Kidney capillary endothelial cell (primary cell): ENCODE data around the gene GABARAPL1.

Experiments
- DNase-seq: peaks from one replicate; pipeline ENCODE4 v3.0.0-alpha.2; 2018; ENCODE audit warnings: low spot score

Gene GABARAPL1

DNA sequence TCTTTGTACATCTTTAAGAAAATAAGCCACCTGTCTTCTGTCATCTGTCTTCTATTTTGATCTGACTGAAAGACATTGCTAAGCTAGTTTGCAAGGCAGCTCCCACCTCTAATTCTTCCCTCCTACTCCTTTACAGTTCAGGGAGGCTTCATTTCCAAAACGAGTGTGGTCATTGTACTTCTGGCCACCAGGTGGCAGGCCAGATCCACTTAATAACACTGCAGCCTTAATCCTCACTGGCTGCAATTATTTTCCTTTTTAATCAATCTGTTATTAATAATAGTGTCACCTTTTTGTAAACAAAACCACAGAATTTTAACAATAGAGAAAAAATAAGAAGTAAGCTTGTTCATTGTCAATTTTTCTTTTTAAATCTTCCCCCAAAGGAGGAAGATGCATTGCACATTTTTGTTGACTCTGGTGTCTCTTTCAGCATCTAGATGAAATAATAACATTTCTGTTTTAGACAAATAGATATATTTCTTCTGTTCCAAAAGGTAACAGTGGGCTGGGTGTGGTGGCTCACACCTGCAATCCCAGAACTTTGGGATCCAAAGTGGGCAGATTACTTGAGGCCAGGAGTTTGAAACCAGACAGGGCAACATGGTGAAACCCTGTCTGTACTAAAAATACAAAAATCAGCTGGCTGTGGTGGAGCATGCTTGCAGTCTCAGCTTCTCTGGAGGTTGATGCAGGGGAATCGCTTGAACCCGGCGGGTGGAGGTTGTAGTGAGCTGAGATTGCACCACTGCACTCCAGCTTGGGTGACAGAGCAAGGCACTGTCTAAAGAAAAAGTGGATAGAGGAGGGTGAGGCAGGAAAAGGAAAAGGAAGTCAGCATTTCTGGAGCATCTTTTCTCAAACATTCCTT is 23.3 kb downstream of the GABARAPL1 start:
- DNase-seq, result peak; percentile 39

DNA sequence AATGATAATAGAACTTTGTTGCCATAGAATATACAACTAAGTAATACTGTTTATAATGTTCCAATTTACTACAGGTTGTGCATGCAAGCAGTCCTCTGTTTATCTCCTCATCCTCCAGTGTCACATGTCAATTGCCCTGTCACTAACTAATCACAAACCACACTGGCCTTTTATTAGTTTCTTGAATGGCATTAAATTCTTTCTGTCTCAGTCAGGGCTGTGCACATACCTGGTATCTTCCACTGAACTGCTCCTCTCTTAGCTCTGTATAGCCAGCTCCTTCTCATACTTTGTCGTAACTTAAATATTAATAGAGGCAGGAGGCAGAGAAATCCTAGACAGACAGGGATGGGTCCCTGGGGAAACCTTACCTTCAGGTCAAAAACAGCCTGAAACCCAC is 24.0 kb downstream of the GABARAPL1 start:
- DNase-seq, result no peak

DNA sequence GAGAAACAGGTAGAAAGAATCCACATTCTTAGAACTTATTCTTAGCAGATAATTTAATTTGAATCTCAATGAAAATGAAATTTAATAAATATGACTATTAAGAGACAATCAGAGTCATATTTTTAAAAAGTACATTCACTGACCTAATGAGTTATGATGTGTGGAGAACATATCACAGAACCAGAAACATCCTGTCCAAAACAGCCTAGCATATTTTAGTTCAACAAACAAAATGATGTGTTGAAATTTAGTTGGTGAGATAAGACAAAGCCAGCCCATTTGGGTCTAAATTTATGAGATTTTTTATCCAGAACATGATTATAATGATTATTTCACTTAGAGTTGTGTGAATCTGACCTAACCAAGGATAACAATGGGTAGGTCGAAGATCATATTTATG is 25.8 kb downstream of the GABARAPL1 start:
- DNase-seq, result no peak

DNA sequence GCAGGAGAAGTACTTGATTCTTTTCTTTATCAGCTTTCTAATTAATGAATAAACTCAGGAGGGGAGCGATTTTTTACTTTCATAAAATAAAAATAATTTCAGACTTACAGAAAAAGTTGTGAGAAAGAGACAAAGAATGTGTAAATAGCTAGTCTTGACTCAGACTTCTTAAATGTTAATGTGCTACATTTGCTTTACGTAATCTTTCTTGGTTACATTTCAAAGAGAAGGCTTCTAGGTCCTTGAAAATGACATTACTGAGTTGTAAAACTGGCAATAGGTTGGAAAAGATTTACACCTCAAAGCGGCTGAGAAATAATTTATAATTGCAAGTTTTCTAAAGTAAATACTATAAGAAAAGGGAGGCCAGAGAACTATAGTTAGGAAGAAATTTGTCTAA is 28.6 kb downstream of the GABARAPL1 start:
- no peak for DNase-seq

DNA sequence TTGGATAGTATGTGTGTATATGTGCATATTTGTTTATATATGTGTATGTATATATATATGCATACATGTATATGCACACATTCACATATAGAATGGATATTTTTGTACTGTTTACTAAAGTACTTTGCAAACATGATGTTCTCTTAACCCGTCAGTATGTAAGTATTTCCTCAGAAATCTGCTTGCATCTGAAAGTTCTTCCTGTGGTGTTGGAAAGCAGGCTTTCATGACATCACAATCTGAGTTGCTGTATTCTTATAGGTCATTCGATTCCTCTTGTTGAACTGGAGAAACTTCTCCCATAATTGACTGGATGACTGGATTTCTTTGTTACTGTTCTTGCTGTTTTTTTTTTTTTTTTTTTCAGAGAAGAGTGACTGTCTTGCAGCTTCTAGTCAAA is 29.1 kb downstream of the GABARAPL1 start:
- no peak for DNase-seq

DNA sequence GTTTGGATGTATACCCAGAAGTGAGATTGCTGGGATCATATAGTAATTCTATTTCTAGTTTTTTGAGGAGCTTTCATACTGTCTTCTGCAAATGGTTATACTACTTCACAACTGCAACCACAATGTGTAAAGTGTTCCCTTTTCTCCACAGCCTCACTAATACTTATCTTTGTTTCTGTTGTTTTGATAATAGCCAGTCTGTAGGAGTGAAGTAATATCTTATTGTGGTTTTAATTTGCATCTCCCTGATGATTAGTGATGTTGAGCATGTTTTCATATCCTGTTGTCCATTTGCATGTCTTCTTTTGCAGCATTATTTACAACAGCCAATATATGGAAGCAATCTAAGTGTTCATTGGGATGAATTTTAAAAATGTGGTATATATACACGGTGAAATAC is 29.9 kb downstream of the GABARAPL1 start:
- no peak for DNase-seq

DNA sequence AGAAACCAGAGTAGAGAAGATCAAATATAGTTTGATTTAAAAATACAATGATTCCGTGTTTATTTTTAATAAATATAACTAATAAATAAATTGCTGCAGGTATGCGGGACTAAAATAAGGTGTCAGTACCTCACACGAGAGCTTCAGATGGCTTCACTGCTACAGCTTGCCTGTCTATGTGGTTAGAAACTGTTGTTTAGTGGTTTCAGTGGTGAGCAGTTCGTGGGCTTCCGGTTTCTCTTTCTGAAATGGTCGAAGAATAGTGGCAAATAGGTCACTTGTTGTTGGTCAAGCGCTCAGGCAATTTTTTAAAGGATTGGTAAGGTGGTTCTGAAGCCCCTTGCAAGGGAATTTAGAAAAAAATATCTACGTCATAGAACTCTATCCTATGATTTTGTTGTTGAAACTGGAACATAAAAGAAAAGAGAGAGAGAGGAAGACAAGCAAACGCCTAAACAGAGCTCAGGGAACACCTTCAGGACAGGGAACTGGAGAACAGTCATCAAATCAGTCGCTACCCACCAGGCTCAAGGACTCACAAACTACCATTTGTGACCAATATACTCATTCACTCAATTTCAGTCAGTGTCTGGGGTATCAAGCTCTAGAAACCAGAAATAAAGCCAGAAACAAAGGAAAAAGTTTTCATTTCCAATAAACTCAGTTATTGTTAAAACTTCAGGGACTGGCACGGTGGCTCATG is 31.3 kb downstream of the GABARAPL1 start:
- no peak for DNase-seq

DNA sequence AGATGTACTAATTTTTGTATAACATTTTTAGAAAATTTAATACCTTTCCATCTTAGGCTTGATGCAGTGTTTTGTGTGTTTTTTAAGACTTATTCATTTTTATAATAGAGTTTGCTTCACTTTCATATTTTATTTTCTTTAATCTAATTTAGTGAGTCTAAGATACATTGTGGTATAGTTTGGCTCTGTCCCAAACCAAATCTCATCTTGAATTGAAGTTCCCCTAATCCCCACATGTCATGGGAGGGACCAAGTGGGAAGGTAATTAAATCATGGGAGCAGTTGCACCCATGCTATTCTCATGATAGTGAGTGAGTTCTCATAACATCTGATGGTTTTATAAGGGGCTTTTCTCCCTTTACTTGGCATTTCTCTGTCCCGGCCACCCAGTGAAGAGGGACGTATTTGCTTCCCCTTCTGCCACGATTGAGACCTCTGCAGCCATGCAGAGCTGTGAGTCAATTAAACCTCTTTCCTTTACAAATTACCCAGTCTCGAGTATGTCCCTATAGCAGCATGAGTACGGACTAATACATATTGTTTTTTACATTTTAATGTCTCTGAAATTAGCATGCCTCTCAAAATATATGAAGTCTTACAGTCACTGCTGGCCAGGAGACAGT is 34.9 kb downstream of the GABARAPL1 start:
- no peak for DNase-seq

DNA sequence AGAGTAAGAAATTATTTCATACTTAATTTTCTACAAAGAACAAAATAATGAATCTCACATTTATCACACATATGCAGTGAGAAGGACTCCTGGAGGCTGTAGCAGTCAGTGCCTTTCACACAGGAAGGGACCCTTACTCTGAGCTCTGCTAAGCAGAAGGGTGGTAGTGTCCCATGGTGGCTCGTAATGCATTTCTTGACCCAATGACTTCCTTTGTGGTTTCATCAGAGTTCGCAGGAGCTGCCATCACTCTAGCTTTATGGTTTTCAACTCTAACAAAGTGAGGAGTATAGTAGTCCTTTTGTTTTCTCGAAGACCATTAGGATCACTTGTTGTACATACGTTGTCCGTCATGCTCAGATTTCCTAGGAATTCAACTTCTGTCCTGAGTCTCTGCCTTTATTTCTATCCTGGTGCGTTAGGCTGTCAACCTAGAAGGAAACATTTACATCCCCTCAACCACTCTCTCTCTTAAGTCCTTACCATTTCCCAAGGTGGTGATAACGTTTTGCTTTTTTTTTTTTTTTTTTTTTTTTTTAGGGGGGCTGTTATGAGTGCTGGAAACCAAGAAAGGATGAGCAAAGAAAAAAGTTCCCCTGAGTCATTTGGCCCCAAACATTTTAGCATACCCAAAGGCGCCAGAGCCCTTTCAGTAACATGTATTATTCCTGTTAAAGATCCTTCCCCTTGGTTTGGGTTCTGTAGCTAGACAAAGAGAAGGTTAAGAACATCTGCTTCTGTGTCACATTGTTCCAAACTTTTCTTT is 37.2 kb downstream of the GABARAPL1 start:
- DNase-seq, result no peak

DNA sequence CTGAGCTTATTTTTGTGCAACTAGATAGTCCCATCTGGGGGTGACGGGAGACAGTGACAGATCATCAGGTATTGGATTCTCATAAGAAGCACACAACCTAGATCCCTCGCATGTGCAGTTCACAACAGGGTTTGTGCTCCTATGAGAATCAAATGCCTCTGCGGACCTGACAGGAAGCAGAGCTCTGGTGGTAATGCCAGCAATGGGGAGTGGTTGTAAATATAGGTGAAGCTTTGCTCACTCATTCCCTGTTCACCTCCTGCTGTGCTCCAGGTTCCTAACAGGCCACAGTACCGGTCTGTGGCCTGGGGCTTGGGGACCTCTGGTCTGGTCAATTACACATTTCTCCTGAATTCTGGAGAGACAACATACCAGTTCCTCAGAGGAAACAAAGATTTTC is 39.0 kb downstream of the GABARAPL1 start:
- no peak for DNase-seq

DNA sequence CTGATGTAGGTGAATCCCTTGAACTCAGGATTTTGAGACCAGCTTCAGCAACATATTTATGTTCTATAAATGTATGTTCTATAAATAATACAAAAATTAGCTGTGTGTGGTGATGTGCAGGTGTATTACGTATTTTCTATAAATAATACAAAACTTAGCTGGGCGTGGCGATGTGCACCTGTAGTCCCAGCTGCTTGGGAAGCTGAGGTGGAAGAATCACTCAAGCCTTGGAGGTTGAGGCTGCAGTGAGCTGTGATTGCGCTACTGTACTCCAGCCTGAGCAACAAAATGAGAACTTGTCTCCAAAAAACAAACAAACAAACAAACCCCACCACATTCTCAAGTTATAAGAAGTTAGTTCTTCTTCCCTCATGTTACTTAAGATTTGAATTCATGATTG is 39.5 kb downstream of the GABARAPL1 start:
- no peak for DNase-seq

DNA sequence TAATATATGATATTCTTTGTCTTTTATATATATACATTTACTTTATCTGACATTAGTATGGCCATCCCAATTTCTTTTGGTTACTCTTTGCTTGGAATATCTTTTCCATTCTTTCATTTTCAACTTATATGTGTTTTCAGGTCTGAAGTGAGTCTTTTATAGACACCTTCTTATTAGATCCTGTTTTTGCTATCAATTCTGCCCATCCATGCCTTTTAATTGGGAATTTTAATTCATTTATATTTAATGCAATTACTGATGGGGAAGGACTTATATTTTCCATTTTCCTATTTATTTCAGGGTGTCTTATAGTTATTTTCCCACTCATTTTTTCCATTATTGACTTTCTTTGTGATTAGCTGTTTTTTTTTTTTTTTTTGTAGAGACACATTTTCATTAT is 43.4 kb downstream of the GABARAPL1 start:
- DNase-seq, result no peak

DNA sequence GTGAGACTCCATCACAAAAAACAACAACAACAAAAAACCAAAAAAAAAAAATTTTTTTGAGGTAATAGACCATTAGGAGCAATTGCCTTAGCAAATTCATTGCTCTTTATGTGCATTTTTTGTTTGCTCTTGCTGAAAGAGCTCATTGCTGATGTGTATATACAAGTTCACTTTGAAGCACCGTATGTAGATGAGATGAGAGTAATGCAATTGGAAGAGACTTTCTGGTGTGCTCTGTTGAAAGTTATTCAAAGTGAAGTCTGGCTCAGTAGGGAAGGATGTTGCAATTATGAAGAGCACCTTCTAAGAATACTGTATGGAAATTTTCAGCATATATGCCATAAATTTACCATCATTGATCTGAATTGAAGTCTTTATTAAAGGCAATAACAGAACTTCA is 48.2 kb downstream of the GABARAPL1 start:
- DNase-seq, result no peak

DNA sequence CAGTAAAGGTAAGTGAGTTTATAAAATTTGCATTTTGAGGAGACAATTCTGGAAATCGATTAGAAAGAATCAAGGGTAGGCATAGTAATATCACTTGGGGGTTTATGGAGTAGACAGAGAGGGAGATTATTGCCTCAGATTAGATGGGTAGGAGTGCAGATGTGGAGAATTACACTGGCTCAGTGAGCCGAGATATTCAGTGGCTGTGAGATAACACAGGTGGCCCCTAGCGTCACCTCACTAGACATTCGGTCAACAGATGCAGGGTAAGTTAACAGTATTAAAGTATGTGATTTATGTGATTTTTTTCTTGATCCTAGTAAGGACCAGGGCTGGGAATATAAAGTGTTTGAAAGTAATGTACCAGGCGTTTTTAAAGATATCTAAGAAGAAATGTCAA is 55.4 kb downstream of the GABARAPL1 start:
- DNase-seq, result no peak

DNA sequence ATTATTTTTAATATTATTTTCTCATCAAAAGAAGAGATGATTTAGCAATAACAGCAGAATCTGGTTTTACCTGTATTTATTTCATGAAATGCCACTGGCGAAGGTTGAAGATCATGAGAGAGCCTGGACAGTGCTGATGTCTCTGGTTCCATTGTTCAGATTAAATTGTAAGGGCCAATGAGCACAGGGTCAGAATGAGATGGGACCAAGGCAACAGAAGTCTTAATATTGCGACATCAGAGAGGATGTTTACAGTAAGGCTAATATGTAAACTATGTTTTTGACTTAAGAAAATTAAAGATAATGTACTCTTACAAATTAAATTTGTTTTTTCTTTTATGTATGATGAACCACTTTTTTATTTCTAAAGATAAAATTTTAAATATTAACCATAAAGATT is 59.8 kb downstream of the GABARAPL1 start:
- DNase-seq, result no peak
